SH-SY5Y (cell line): ENCODE data around the gene DAAM1.

ENCODE experiments used
- GATA2 ChIP-seq: IDR thresholded peaks from 2 replicates; pipeline ENCODE4 v1.6.1; 2011; ENCODE audit warnings: mild to moderate bottlenecking, low read depth, low read length
- GATA3 ChIP-seq: IDR thresholded peaks from 2 replicates; pipeline ENCODE4 v1.6.1; 2011; ENCODE audit warnings: low read depth, mild to moderate bottlenecking, low read length, moderate library complexity

GRCh38 chr14:59154373-59154772, 34.1 kb upstream of the DAAM1 start:
- TF ChIP-seq GATA3 (no peak), GATA2 (no peak)
